Measurements from ENCODE around the gene ZKSCAN7.

Gene ZKSCAN7

DNA sequence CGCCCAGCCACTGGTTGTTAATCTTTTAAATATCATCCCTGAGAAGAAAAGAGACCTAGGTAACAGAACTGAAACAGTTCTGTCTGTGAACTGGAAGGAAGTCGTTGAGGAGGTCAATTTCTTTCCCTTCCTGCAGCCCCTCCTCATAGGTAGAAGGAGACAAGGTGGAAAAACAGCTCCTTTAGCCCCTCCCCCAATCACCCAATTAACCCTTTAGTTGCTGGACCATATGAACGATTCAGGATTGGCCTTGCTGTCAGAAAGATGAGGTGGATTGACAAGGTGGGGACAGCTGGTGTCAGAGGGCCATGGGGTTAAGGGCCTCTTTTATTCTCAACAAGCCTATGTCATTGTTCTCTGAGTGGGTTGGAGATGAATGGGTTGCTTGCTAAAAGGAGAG is 41.5 kb upstream of the ZKSCAN7 start:
- in situ Hi-C loops (cut with HindIII; ENCODE audit: low sequenced_read_pairs), result no loop called here
- TF ChIP-seq, protein P1, sequence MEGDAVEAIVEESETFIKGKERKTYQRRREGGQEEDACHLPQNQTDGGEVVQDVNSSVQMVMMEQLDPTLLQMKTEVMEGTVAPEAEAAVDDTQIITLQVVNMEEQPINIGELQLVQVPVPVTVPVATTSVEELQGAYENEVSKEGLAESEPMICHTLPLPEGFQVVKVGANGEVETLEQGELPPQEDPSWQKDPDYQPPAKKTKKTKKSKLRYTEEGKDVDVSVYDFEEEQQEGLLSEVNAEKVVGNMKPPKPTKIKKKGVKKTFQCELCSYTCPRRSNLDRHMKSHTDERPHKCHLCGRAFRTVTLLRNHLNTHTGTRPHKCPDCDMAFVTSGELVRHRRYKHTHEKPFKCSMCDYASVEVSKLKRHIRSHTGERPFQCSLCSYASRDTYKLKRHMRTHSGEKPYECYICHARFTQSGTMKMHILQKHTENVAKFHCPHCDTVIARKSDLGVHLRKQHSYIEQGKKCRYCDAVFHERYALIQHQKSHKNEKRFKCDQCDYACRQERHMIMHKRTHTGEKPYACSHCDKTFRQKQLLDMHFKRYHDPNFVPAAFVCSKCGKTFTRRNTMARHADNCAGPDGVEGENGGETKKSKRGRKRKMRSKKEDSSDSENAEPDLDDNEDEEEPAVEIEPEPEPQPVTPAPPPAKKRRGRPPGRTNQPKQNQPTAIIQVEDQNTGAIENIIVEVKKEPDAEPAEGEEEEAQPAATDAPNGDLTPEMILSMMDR (IDR thresholded peaks at IDR 0.05; ENCODE audit: low read depth, low read length, missing control alignments), result no peak
- DNase-seq (ENCODE audit: low read depth), result no peak
- H3K4me3 ChIP-seq (ENCODE audit: low read depth, low read length), result no peak overlapping the region

GRCh38 chr3:44516230-44516629 is 38.8 kb upstream of the ZKSCAN7 start:
- TF ChIP-seq, protein P1 (IDR thresholded peaks at IDR 0.05; ENCODE audit: low read depth, low read length, missing control alignments), result no peak
- H3K4me3 ChIP-seq (ENCODE audit: low read depth, low read length), result no peak overlapping the region
- in situ Hi-C loops (cut with HindIII; ENCODE audit: low sequenced_read_pairs), result no loop called here
- no peak for DNase-seq (ENCODE audit: low read depth)

GRCh38 chr3:44518782-44519156 is 36.2 kb upstream of the ZKSCAN7 start:
- no peak for DNase-seq (ENCODE audit: low read depth)
- TF ChIP-seq, protein P1 (IDR thresholded peaks at IDR 0.05; ENCODE audit: low read depth, low read length, missing control alignments), result no peak
- in situ Hi-C loops (cut with HindIII; ENCODE audit: low sequenced_read_pairs), result no loop called here
- no peak overlapping the region for H3K4me3 ChIP-seq (ENCODE audit: low read depth, low read length)

DNA sequence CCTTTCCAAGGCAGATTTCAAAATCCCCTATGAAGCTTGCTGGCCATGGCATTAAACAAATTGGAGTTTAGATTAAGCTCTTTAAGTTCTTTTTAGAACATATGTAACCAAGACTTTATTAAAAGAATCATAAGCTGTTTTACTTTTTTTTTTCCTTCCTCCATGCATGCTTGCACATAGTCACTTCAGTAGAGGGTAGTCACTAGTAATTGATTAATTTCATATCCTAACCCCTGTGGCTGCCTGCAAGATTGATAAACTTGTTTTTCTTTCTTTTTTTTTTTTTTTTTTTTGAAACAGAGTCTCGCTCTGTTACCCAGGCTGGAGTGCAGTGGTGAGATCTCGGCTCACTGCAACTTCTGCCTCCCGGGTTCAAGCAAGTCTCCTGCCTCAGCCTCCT is 33.3 kb upstream of the ZKSCAN7 start:
- in situ Hi-C loops (cut with HindIII; ENCODE audit: low sequenced_read_pairs), result no loop called here
- no peak overlapping the region for H3K4me3 ChIP-seq (ENCODE audit: low read depth, low read length)
- TF ChIP-seq, protein P1 (IDR thresholded peaks at IDR 0.05; ENCODE audit: low read depth, low read length, missing control alignments), result no peak
- no peak for DNase-seq (ENCODE audit: low read depth)

DNA sequence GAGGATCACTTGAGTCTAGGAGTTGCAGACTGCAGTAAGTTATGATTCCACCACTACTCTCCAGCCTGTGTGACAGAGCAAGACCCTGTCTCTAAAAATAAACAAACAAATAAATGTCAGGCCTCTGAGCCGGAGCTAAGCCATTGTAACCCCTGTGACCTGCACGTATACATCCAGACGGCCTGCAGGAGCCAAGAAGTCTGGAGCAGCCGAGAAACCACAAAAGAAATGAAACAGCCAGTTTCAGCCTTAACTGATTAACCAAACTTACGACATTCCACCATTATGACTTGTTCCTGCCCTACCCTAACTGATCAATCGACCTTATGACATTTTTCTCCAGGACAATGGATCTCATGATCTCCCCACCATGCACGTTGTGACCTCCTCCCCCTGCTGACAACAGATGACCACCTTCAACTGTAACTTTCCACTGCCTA is 32.5 kb upstream of the ZKSCAN7 start:
- no peak for DNase-seq (ENCODE audit: low read depth)
- in situ Hi-C loops (cut with HindIII; ENCODE audit: low sequenced_read_pairs), result no loop called here
- H3K4me3 ChIP-seq (ENCODE audit: low read depth, low read length), result no peak overlapping the region
- TF ChIP-seq, protein P1 (IDR thresholded peaks at IDR 0.05; ENCODE audit: low read depth, low read length, missing control alignments), result no peak

DNA sequence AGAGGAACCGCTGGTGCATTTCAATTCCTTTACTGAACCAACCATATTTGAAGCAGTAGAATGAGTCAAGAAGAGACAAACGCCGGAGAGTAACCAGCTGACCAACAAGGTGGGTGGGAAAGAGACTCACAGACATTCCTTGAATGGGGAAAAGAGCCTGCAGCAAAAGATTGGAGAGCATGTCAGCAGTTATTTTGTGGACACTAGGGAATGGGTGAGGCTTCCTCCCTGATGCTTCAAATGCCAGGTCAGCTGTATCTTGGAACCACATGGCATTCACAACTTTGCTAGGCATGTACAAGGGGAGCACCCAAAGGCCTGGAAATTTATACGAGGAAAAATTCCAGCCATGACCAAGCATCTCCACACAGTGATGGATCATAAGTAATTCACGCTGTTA is 29.9 kb upstream of the ZKSCAN7 start:
- no peak for DNase-seq (ENCODE audit: low read depth)
- in situ Hi-C loops (cut with HindIII; ENCODE audit: low sequenced_read_pairs), result no loop called here
- TF ChIP-seq, protein P1 (IDR thresholded peaks at IDR 0.05; ENCODE audit: low read depth, low read length, missing control alignments), result no peak
- H3K4me3 ChIP-seq (ENCODE audit: low read depth, low read length), result no peak overlapping the region

- TF ChIP-seq, protein P1 (IDR thresholded peaks at IDR 0.05; ENCODE audit: low read depth, low read length, missing control alignments), result no peak
- no peak for DNase-seq (ENCODE audit: low read depth)
- in situ Hi-C loops (cut with HindIII; ENCODE audit: low sequenced_read_pairs), result no loop called here
- no peak overlapping the region for H3K4me3 ChIP-seq (ENCODE audit: low read depth, low read length)
These were observed 25.1 kb upstream of the ZKSCAN7 start for GRCh38 chr3:44529927-44530326.

Measured in astrocyte of the cerebellum (primary cell).